GM18505 (cell line): ENCODE results near the gene PPP2R2D.

ENCODE experiments used
- ATAC-seq: cut with Tn5 transposase; IDR thresholded peaks from one replicate; pipeline ENCODE4 v1.9.1; 2021; ENCODE audit not compliant: unreplicated experiment
- POLR2A ChIP-seq: IDR thresholded peaks from 4 replicates; pipeline ENCODE4 v1.6.1; 2011; ENCODE audit warnings: borderline replicate concordance; ENCODE audit not compliant: insufficient read depth, insufficient read length; ENCODE audit errors: extremely low read depth

Gene PPP2R2D

DNA sequence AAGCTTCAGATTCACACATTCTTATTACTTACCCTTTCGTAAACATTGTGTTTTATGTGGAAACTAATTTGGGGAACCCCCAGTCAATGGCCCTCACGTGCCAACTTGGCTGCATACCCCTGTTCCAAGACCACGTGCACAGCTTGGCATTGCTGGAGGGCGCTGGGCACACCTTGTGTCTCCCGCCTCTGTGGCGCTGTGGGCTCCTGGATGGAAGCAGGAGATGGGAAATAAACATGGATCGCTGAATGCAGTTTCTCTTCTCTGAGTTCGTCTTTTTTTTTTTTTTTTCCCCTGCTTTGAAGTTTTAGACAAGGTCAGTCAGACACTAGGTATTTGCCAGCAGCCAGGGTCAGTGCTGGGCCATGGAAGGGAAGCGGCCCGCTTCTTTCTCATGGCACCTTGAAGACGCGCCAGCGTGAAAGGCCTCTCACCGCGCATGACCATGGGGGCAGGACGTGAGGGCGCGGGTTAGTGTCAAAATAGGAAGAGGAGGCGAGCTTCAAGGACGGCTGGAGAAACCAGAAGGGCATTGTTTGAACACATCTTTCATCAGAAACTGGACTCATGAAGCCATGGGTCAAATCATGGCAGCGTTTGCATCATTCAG, 53.7 kb downstream of the PPP2R2D start:
- no peak for TF ChIP-seq POLR2A
- ATAC-seq = no peak

DNA sequence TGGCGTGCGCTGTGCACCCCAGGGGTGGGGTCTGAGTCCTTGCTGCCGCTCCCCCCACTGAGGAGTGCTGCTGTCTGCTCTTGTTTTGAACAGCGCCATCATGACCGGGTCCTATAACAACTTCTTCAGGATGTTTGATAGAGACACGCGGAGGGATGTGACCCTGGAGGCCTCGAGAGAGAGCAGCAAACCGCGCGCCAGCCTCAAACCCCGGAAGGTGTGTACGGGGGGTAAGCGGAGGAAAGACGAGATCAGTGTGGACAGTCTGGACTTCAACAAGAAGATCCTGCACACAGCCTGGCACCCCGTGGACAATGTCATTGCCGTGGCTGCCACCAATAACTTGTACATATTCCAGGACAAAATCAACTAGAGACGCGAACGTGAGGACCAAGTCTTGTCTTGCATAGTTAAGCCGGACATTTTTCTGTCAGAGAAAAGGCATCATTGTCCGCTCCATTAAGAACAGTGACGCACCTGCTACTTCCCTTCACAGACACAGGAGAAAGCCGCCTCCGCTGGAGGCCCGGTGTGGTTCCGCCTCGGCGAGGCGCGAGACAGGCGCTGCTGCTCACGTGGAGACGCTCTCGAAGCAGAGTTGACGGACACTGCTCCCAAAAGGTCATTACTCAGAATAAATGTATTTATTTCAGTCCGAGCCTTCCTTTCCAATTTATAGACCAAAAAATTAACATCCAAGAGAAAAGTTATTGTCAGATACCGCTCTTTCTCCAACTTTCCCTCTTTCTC, 55.0 kb downstream of the PPP2R2D start:
- ATAC-seq = no peak
- TF ChIP-seq POLR2A = no peak

DNA sequence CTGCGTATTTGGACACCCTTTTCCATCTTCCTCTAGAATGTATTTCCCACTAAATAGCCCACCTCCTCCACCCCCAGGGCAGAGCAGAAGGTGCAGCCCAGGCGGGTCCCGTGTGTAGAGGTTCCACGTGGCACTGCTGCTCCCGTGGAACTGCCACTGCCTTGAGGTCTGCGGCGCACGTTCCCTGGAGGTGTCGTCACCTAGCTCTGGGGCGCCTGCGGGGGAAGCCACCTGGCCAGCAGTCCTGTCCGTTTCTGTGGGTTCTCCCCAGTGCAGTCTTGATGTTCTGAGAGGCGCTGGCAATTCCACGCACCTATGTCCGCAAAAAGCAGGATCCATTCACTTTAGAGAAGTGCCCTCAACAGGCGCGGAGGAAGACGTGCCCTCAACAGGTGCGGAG, 59.0 kb downstream of the PPP2R2D start:
- no peak for ATAC-seq
- TF ChIP-seq POLR2A = no peak

DNA sequence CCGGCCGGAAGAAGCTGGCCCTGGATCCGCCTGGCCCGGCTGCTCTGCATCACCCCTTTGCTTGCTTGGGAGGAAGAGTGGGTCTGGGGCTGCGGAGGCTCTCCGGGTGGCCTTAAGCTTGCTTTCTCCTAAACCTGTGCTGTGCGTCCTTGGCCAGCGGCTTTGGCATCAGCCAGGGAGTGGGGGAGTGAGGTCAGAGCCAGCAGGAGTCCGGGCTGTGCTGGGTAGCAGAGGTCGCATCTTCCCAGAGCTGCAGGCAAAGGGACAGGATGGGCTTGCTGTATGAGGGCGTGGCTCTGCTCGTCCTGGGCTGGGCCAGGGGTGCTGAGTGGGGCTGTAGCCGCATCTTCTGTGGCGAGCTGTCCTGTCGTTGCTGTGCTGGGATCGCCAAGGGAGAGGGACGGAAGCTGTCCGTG, 59.8 kb downstream of the PPP2R2D start:
- no peak for TF ChIP-seq POLR2A
- ATAC-seq = no peak

DNA sequence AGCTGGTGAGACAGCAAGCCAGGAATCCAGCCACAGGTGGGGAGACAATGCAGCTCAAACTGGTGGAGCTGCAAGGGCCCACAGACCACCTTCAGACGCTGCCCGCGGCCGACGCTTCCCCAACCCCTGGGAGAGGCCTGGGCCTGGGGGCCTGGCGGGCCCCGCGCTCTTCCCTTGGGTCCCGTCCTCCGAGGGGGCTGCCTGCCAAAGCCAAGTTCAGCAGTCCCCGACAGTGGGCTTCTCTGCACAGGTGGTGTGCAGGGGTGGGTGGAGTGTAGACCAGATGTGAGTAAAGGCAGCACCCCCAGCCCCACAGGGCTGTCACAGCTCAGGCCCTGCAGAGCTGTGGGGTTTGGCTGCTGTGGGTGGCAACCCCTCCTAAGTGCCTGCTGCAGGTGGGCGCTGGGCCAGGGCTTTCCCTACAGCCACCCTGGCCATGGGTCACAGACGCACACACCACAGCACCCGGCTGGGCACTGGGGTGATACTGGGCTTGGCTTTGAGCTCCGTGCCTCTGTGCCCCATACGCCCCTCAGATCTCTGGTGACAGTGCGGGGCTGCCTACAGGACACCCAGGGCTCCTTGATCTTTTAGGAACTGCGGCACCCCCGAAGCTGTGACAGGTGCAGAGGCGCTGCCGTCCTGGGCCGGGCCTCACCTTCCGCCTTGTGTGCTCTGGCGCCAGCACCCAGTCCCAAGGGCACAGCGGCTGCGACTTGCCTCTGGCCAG, 60.4 kb downstream of the PPP2R2D start:
- no peak for ATAC-seq
- no peak for TF ChIP-seq POLR2A

DNA sequence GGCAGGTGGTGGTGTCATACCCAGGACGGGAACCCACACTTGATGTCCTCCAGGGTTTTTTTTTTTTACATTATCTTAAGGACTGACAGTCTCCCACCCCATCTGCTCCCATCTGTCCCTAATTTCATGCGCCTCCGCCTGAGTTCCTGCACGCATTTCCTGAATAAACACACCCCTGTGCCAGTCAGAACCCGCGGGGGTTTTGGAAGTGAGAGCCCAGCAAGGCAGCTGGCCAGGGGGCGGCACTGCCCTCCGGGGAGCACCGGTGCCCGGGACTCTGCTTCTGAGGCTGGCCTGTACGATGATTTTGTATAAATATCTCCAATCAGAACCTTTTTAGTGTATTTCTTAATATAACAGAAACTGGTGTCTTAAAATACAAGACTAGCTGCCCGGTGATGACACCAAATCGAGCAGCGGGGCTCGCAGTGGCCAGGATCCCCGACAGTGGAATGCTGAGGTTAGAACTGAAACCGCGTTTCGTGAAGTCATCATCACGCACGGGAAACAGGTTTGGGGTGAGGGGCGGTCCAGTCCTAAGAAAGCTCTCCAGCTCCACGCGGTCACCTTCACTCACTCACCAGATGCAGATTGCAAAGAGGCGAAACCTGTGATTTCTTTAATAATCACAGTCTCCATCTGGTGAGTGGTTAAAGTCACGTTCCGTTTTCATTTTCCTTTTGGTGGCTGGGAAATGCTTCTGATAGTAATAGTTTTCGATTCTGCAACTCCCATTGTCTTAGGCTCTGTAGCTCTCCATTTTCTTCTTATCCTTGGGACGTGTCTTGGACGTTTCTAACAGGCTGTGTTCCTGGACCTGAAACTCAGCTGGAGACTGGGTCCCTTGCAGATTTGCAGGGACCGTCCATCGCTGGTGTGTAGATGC, 61.2 kb downstream of the PPP2R2D start:
- peak; percentile 39 for TF ChIP-seq POLR2A
- ATAC-seq = no peak

DNA sequence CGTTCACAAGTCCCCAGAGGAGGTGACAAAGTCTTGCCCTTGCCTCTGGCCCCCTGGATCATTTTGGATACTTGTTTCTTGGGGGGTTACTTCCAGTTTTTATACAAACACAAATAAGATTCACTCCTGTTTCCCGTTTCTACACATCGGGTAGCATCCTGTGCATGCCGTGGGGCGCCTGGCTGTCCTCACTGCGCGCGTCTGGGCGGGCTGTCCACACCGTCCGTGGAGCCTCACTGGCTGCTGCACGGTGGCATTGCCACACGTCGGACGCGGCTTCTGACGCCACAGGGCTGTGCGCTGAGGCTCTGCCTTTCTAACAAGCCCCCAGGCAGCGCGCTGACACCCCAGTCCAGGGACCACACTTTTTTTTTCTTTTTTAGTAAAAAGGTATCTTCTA, 62.5 kb downstream of the PPP2R2D start:
- no peak for TF ChIP-seq POLR2A
- ATAC-seq = no peak

DNA sequence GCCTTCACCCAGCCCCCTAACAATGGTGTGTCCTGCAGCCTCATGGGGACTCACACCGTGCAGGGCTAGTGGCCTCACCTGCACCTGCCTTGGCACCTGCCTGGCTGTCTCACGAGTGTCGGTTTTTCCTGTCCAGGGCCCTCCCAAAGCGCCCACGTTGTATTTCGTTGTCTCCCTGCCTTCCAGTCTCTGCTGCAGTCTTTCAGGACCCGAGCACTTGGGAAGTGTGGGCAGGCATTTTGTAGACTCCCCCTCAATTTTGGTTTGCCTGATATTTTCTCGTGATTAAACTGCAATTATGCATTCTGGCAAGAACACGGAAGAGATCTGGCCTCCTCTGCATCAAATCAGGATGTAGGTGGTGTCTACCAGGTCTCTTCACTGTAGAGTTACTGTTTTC, 63.0 kb downstream of the PPP2R2D start:
- no peak for TF ChIP-seq POLR2A
- no peak for ATAC-seq

DNA sequence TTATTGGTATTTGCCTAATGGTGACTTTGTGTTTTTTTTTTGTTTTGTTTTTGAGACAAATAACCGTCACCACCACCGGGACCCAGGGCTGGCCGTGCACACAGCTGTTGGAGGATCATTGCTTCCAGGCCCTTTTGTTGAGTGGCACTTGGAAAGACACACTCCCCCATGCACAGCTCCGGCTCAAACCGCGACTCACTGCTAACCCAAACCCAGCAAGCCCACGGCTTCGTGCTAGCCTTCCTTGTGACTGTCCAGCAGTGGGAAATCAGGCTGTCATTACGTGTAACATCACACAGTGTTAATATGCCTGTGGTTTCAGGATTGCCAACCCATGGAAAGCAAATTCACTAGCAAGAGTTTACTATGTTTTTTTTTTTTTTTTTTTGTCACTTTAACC, 63.5 kb downstream of the PPP2R2D start:
- ATAC-seq = no peak
- no peak for TF ChIP-seq POLR2A

DNA sequence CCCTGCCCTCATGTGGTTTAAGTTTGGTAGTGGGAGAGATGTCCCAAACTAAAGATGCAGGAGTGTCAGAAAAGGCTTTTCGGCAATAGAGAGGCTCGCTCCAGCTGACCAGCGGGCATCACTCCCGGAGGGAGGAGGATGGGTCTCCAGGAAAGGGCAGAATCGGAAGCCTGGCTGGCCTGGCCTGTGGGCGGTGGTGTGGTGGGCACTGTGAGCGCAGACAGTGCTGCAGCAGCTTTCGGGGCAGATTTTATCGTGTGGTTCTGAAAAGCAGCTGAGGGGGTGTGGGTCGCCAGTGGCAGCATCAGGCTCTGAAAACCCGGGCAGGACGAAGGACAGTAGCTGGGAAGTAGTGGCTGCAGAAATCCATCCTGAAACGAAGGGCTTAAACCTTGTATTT, 68.1 kb downstream of the PPP2R2D start:
- ATAC-seq = no peak

DNA sequence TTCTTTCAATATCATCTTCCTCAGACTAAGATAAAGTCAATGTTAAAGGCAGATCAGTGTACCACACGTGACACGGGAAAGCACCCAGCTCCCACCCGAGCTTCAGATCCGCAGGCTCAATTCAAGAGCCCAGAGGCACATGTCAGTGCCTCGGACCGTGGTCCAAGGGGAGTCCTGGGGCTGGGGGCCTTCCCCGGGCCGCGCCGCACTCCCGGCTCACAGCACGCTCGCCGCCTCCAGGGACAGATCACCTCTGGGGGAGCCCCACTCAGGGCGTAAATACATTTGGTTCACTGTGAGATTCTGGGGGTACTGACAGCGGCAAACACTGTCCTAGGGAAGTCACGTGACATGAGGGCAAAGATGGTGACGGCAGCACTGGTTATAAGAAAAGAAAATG, 70.1 kb downstream of the PPP2R2D start:
- no peak for ATAC-seq
- no peak for TF ChIP-seq POLR2A

More for the DNA sequence above, 68.1 kb downstream of the PPP2R2D start:
- no peak for TF ChIP-seq POLR2A

DNA sequence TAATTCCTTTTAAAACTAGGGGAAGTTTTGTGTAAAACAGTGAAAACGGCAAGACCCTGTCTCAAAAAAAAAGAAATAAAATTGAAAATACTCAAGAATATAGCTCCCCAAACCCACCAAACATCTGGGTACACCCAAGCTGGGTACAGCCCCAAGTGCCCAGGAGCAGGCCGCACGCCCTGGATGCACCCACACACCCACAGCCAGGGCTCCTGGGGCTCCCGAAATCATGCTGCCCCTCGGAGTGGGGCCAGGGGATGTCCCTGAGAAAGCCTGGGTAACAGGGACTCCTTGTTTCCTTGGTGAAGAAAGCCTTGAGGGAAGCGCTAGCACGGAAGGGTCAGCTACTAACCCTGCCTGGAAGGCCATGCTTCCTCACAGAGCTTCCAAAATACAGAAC, 70.8 kb downstream of the PPP2R2D start:
- no peak for ATAC-seq

DNA sequence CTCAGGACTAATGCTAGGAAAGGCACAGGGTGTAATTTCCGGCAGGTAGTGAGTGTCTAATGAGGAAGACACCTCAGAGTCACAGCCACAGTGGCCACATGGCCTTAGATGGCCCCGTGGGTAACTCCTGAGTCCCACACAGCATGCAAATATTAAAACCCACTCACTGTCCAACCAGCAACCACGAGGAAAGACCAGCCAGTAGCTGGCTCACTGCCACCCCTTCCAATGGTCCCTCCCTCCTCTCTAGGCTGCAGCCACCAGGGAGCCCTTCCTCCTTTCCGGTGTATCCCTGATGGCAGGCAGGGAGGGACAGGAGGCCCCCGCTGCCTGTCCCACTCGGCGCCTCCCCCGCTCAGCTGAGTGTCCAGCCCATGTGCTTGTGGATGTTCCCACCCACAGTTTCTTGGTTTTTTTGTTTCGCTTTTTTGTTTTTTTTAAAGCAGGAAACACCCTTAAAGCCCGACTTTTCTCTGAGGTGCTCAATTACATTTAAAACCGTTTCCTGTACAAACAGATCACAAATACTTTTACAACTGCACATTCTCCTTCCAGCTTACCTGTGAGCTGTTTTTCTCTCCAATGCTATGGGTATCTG, 71.8 kb downstream of the PPP2R2D start:
- no peak for ATAC-seq
- TF ChIP-seq POLR2A = no peak

More for the DNA sequence above, 70.8 kb downstream of the PPP2R2D start:
- TF ChIP-seq POLR2A = no peak

DNA sequence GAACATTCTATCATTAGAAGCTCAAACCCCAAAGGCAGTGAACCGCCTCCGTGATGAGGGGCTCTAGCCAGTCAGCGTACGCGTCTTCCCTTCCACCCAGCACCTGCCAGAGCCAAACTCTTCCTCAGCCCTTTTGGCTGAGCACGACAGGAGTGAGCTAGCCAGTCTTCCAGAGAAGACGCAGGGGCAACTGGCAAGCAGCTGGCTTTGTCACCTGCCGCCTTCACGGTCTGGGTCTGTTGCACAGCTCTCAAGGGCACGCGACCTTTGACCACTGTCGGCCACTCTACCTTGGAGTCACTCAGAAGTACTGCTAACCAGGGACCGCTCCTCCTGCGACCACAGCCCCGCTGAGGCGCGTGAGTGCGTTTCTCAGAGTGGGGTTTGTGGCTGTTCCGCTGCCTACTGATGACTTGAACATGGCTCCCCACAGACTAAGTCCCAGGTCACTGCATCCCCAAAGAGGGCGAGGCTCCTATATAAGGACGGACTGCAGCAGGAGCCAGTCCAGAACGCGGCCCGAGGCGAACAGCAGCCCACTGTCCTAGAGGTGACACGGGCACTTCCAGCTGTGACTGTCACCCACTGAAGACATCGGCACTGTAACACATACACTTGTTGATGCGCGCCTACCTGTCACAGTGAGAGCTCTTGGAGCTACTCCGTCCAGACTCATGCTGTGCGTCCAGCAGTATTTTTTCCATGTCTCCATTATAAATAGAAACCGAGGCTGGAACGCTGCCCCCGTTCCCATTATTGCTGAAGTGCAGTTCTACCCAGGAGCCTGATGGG, 72.5 kb downstream of the PPP2R2D start:
- no peak for TF ChIP-seq POLR2A
- ATAC-seq = no peak
